Smooth muscle cell (in vitro differentiated cells): ENCODE measurements around the gene JPH2. TPM values are rescaled to one million over a fixed set of nuclear protein-coding genes. Genes with fewer than 3 reads are reported as not detected.

Experiments used
- DNase-seq: peaks from one replicate; lab custom pipeline; 2025; ENCODE audit not compliant: unreplicated experiment; lab: John Stamatoyannopoulos, UW
- H2AFZ ChIP-seq: fragments of 200-600 bp; sonication (generic); 2 replicates; pipeline ENCODE4 v1.6.0; 2016; ENCODE audit warnings: antibody characterized with exemption, low read depth, mild to moderate bottlenecking
- H3F3A ChIP-seq: fragments of 200-600 bp; sonication (generic); 2 replicates; pipeline ENCODE4 v1.6.0; 2017; ENCODE audit warnings: antibody characterized with exemption, low read depth
- H3K27ac ChIP-seq: fragments of 200-600 bp; sonication (generic); 2 replicates; pipeline ENCODE4 v1.5.1; 2016; ENCODE audit warnings: low read depth, mild to moderate bottlenecking
- H3K27me3 ChIP-seq: fragments of 200-600 bp; sonication (generic); 2 replicates; pipeline ENCODE4 v1.6.1; 2016; ENCODE audit warnings: low read depth, mild to moderate bottlenecking
- H3K36me3 ChIP-seq: fragments of 200-600 bp; sonication (generic); 2 replicates; pipeline ENCODE4 v1.5.1; 2016; ENCODE audit warnings: low read depth
- H3K4me1 ChIP-seq: fragments of 200-600 bp; sonication (generic); 2 replicates; pipeline ENCODE4 v1.5.1; 2016; ENCODE audit warnings: low read depth
- H3K4me2 ChIP-seq: fragments of 200-600 bp; sonication (generic); 2 replicates; pipeline ENCODE4 v1.6.0; 2016; ENCODE audit warnings: mild to moderate bottlenecking
- H3K4me3 ChIP-seq: fragments of 200-600 bp; sonication (generic); 2 replicates; pipeline ENCODE4 v1.5.1; 2016; ENCODE audit warnings: mild to moderate bottlenecking
- H3K79me2 ChIP-seq: fragments of 200-600 bp; sonication (generic); 2 replicates; pipeline ENCODE4 v1.6.0; 2016; ENCODE audit warnings: low read depth, mild to moderate bottlenecking
- H3K9ac ChIP-seq: fragments of 200-600 bp; sonication (generic); 2 replicates; pipeline ENCODE4 v1.6.0; 2016; ENCODE audit warnings: low read depth
- H3K9me3 ChIP-seq: fragments of 200-600 bp; sonication (generic); replicated peaks from 2 replicates; pipeline ENCODE4 v1.5.1; 2016; ENCODE audit warnings: low read depth
- H4K20me1 ChIP-seq: fragments of 200-600 bp; sonication (generic); 2 replicates; pipeline ENCODE4 v1.6.0; 2016; ENCODE audit warnings: low read depth
- CTCF ChIP-seq: fragments of 200-600 bp; sonication (generic); IDR thresholded peaks from 2 replicates; pipeline ENCODE4 v1.5.1; 2017; ENCODE audit warnings: borderline replicate concordance, mild to moderate bottlenecking, antibody characterized with exemption; ENCODE audit not compliant: insufficient read depth, poor library complexity, severe bottlenecking
- WGBS: methylation state at CpG from one replicate; pipeline ENCODE4 v1.1.7; 2016; ENCODE audit warnings: low lambda C conversion rate; 5-methylcytosine and 5-hydroxymethylcytosine counted together
- polyA plus RNA-seq: library from polyadenylated mRNA; unstranded; fragments of >200 nt; fragmentation: Nextera tagmentation; extraction: Ambion mirVana; gene quantifications from 2 replicates; pipeline ENCODE4 v1.2.1, GENCODE V29; 2016
- total RNA-seq: library from RNA; depleted of rRNA; stranded (reverse); fragments of >200 nt; gene quantifications from 2 replicates; pipeline ENCODE4 v1.2.3, GENCODE V29; 2014

JPH2 gene
- total and polyA plus RNA-seq, 2 experiments from 2014 or later, result 4.4 to 6.0 TPM

DNA sequence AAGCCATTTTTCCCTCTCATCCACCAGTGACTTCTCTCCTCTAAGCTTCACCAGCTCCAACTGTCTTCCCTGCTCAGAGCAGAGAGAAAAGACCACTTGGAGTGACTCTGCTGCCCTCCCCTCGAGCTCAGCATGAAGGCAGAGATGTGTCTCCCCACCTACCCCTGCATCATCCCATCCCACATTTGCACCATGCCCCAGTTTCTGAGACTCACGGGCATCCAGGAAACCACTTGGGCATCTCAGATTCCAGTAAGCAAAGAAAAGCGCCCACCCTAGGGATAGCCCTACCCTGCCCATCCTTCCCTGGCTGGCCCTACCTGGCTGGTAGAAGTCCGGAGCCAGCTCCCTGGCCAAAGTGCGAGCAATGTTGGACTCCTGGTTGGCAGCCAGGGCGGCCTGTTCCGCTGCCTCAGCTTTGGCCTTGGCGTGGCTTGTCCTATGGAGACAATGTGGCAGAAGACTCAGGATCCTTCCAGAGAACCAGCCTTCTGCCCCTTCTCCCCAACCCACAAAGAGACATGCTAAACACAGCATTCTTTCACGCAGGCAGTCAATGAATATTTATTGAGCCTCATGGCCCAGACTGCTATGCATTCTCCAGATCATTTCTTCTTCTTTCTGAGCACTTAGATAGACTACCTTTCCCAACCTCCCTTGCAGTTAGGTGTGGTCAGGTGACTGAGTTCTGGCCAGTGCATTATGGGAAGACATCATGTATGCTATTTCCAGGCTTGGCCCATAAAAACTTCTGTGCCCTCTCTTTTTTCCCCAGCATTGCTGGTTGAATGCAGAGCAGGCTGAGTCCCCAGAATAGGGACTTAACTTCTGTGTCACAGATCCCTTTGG, 68.6 kb downstream of the JPH2 start:
- H3K4me2 ChIP-seq, result no peak overlapping the region
- no peak overlapping the region for H3K4me3 ChIP-seq
- WGBS, result 97% methylated on average over 9 of the region's 9 CpGs
- H3K27ac ChIP-seq, result no peak overlapping the region
- no peaks in the 10 kb centered on the region for H3K9me3 ChIP-seq
- no peak for TF ChIP-seq CTCF
- H4K20me1 ChIP-seq, result no peaks in the 10 kb centered on the region
- no peaks in the 10 kb centered on the region for H3K27me3 ChIP-seq
- no peaks in the 10 kb centered on the region for H3F3A ChIP-seq
- DNase-seq, result no peak
- H3K36me3 ChIP-seq, result no peaks in the 10 kb centered on the region
- no peak overlapping the region for H3K9ac ChIP-seq
- H3K4me1 ChIP-seq, result no peaks in the 10 kb centered on the region
- no peaks in the 10 kb centered on the region for H3K79me2 ChIP-seq
- H2AFZ ChIP-seq, result no peak overlapping the region

DNA sequence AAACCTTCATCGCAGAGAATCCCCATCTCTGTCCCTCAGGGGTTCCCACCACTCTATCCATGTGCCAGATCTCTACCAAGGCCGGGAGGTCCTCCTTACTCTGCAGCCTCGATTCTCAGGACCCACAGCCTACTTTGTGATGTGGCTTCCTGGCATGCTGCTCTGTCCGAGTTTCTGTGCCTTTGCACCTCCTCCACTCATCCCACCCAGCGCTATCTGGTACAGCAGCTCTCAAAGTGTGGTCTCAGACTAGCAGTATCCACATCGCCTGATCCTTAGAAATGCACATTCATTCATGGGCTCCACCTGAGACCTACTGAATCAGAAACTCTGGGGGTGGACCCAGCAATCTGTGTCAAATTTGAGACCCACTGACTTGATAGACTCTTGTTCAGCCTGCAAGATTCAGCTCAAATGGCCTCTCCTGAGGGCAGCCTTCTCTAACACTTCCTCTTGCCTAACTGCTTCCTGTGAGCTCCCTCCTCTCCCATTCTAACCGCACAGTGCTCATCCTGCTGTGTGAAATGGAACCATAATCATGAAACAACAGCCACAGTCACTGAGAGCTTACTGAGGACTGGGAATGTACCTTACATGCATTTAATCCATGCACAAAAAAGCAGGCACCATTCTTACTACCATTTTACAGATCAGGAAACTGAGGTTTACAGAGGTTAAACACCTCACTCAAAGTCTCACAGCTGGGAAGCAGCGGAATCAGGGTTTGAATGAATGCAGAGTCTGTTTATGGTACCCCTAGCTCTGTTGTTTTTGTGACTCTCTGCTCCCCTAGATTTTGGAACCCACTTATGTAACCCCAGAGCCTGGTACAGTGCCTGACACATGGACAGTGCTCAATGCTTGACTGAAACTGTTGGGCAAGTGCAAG, 69.4 kb downstream of the JPH2 start:
- H3K9ac ChIP-seq, result no peak overlapping the region
- H2AFZ ChIP-seq, result no peak overlapping the region
- DNase-seq, result no peak
- H3F3A ChIP-seq, result no peaks in the 10 kb centered on the region
- H3K36me3 ChIP-seq, result no peaks in the 10 kb centered on the region
- H3K4me2 ChIP-seq, result no peak overlapping the region
- no peak for TF ChIP-seq CTCF
- H3K27me3 ChIP-seq, result no peaks in the 10 kb centered on the region
- WGBS, result 63% methylated on average over 8 of the region's 8 CpGs
- H3K4me3 ChIP-seq, result no peak overlapping the region
- H4K20me1 ChIP-seq, result no peaks in the 10 kb centered on the region
- no peaks in the 10 kb centered on the region for H3K9me3 ChIP-seq
- no peak overlapping the region for H3K27ac ChIP-seq
- no peaks in the 10 kb centered on the region for H3K4me1 ChIP-seq
- H3K79me2 ChIP-seq, result no peaks in the 10 kb centered on the region

- Histone ChIP-seq H3K9me3 (no peaks in the 10 kb centered on the region), H3K4me3 (no peak overlapping the region), H4K20me1 (no peaks in the 10 kb centered on the region), H3K4me2 (no peak overlapping the region), H3K27me3 (no peaks in the 10 kb centered on the region), H2AFZ (no peak overlapping the region), H3K9ac (no peak overlapping the region), H3K4me1 (no peaks in the 10 kb centered on the region), H3K79me2 (no peaks in the 10 kb centered on the region), H3K36me3 (no peaks in the 10 kb centered on the region), H3K27ac (no peak overlapping the region), H3F3A (no peaks in the 10 kb centered on the region)
- no peak for DNase-seq
- 96% methylated on average over 65 of the region's 76 CpGs for WGBS
- no peak for TF ChIP-seq CTCF
Measured at GRCh38 chr20:44115762-44116644, 71.0 kb downstream of the JPH2 start.
